Cardiac fibroblast (primary cell): ENCODE results near the gene ZNF513.
A peak's percentile ranks its signal among the peaks of the same experiment; 100 is the strongest.
"Not testable (repeated sequence)": the region's sequence is repeated elsewhere in the genome, so short reads cannot be mapped to it uniquely, and the experiment has no call there.

Experiments used
- DNase-seq, 2 donors: peaks; one replicate each; pipeline versions ENCODE4 v3.0.0 to v3.0.0-alpha.2; 2010; ENCODE audit warnings: low read depth in 2 of 2
- H3K4me3 ChIP-seq, 2 donors: replicated peaks in 1 of 2; 1 replicate in 1 of 2; 2 replicates in 1 of 2; pipeline ENCODE4 v1.5.1; 2011; ENCODE audit warnings: low read depth in 2 of 2, low read length in 2 of 2, mild to moderate bottlenecking in 2 of 2, moderate library complexity in 1 of 2
- TF ChIP-seq, protein P1 (sequence below): IDR thresholded peaks from one replicate; pipeline ENCODE4 v1.5.1; 2011; ENCODE audit warnings: low read depth, mild to moderate bottlenecking, low read length, inconsistent platforms

ZNF513 gene

DNA sequence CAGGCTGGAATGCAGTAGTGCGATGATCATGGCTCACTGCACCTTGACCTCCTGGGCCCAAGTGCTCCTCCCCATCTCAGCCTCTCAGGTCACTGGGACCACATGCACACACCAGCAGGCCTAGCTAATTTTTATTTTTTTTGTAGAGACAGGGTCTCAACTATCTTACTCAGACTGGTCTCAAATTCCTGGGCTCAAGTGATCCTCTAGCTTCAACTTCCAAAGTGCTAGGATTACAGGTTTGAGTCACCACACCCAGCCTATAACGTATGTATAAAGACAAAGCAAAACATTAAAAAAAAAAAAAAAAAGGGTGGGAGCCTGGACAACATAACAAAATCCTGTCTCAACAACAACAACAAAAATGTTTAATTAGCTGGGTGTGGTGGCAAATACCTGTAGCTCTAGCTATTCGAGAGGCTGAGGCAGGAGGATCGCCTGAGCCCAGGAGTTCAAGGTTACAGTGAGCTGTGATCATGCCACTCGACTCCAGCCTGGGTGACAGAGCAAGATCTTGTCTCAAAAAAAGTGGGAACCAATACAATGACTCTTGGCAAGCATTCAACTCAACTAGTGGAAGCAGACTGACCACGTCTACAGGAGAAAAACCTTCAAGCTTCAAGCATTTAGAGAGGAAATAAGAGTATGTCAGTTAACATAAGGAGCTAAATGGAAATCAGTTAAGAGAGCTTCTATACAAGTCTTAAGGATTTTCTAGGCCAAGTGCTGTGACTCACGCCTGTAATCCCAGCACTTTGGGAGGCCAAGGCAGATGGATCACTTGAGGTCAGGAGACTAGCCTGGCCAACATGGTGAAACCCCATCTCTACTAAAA lies 26.6 kb downstream of the ZNF513 start:
- DNase-seq, result peak; percentile 22 to 43
- TF ChIP-seq, protein P1, sequence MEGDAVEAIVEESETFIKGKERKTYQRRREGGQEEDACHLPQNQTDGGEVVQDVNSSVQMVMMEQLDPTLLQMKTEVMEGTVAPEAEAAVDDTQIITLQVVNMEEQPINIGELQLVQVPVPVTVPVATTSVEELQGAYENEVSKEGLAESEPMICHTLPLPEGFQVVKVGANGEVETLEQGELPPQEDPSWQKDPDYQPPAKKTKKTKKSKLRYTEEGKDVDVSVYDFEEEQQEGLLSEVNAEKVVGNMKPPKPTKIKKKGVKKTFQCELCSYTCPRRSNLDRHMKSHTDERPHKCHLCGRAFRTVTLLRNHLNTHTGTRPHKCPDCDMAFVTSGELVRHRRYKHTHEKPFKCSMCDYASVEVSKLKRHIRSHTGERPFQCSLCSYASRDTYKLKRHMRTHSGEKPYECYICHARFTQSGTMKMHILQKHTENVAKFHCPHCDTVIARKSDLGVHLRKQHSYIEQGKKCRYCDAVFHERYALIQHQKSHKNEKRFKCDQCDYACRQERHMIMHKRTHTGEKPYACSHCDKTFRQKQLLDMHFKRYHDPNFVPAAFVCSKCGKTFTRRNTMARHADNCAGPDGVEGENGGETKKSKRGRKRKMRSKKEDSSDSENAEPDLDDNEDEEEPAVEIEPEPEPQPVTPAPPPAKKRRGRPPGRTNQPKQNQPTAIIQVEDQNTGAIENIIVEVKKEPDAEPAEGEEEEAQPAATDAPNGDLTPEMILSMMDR, result no peak
- H3K4me3 ChIP-seq, result no peak overlapping the region

DNA sequence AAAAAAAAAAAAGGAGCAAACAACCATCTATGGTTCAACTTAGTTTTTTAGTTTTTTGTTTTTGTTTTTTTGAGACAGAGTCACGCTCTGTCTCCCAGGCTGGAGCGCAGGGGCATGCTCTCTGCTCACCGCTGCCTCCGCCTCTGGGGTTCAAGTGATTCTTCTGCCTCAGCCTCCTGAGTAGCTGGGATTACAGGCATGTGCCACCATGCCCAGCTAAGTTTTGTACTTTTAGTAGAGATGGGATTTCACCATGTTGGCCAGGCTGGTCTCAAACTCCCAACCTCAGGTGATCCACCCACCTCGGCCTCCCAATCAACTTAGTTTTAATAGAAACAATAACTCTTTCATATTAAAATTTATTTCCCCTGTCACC lies 27.2 kb downstream of the ZNF513 start:
- not testable (repeated sequence) for H3K4me3 ChIP-seq, DNase-seq

DNA sequence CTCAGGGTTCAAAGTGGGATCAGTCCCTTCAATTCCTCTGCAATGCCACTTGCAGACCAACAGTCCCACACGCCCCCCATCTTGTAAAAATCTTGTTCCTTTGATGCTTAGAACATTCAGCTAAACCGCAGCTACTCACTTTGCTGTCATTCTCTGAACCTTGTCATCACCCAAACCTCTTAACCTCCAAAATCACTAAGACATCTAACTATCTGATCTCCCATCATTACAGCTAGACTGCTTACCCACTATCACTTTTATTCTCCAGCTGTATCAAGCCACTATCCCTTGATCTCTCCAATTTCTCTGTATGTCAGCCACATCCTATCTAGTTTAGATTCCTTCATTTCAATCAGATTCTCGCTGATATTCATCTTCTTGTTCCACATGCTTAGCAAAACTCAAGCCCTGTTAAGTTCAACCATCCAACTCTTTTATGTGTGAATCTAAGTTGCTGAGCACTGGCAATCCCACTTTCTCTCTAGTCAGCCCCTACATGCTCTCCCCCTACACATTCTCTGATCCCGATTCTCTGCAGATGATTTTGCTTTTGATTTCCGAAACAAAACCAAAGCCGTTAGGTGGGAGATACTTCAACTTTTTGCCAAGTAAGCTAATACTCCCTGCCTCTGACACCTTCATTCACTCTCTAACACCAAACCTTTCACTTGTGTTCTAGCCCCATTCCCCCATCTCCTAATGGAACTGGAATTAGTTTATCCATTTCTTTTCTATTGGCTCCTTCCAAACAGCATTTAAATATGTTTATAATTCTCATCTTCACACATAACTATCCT lies 28.5 kb downstream of the ZNF513 start:
- H3K4me3 ChIP-seq, result no peak overlapping the region
- DNase-seq, result no peak
- TF ChIP-seq, protein P1, result no peak

DNA sequence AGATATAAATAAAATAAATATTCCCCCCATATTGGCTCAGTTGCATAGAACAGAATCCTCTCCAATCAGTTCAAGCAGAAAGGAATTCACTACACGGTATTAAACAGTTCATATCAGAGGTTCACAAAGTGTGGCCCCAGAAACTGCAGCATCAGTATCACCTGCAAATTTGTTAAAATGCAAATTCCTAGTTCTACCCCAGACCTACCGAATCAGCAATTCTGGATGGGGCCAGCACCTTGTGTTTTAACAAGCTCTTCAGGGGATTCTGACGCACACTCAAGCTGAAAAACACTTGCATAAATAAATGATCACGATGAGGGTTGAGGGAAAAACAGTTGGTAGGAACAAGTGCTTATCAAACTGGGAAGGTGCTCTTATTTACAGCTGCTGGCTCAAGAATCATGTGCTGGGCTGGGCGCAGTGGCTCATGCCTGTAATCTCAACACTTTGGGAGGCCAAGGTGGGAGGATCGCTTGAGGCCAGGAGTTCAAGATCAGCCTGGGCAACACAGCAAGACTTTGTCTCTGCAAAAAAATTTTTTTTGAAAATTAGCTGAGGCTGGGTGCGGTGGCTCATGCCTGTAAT lies 30.3 kb downstream of the ZNF513 start:
- no peak for DNase-seq
- TF ChIP-seq, protein P1, result no peak
- H3K4me3 ChIP-seq, result no peak overlapping the region

DNA sequence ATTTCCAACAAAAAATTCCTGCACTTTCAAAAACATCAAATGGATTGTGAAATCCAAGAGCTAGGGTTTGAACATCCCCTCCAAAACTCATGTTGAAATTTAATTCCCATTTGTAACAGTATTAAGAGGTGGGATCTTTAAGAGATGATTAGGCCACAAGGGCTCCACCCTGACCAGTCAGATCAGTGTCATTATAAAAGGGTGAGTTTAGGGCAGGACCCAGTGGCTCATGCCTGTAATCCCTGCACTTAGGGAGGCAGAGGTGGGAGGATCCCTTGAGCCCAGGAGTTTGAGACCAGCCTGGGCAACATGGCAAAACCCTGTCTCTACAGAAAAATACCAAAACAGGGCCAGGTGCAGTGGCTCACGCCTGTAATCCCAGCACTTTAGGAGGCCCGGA lies 32.9 kb downstream of the ZNF513 start:
- DNase-seq, result no peak
- H3K4me3 ChIP-seq, result no peak overlapping the region
- TF ChIP-seq, protein P1, result no peak

DNA sequence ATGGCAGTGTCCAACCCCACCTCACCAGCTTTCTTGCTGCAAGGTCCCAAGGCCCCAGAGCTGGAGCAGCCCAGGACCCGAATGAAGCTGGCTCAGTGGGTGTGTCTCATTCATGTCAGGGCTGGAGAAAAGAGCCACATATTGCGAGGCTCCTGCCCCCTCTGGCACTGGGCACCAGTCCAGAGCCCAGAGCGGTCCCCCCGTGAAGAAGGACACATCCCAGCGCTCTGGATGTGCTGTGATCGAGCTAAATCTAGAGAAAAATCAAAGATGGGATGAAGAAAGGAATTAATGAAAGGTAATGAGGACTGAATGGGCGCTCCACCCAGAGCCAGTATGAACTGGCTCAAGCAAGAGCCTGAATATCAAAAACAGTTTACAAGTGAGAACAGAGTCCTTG lies 44.4 kb downstream of the ZNF513 start:
- no peak for DNase-seq
- H3K4me3 ChIP-seq, result no peak overlapping the region
- TF ChIP-seq, protein P1, result no peak

DNA sequence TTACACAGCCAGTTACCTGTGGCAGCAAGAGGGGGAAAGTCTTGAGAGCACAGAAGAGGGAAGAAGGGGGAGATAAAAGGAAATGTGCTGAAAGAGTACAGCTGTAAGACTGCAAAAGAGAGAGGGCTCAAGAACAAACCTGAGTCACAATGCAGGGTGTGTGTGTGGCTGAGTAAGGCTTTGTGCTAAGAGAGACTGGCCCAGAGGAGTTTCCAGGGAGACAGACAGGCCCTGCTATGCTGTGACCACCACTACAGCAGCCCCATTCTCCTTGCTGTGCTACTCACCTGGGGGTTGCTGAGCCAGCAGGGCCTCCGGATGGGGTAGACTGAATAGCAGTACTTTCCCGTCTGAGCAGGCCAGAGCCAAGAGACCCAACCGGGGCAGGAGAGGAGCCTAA lies 45.2 kb downstream of the ZNF513 start:
- TF ChIP-seq, protein P1, result no peak
- no peak for DNase-seq
- H3K4me3 ChIP-seq, result no peak overlapping the region
